GM20000 (cell line): ENCODE results near the gene ATP8B2.
"Not testable (repeated sequence)": the region's sequence is repeated elsewhere in the genome, so short reads cannot be mapped to it uniquely, and the experiment has no call there.

ENCODE experiments used
- DNase-seq: peaks from one replicate; pipeline ENCODE4 v3.0.0; 2012; ENCODE audit warnings: low spot score
- CTCF ChIP-seq: IDR thresholded peaks from 2 replicates; pipeline ENCODE4 v1.5.1; 2012; ENCODE audit warnings: mild to moderate bottlenecking, control low read depth; ENCODE audit errors: extremely low read depth, missing control alignments

ATP8B2 gene

GRCh38 chr1:154320882-154321608 is 4.3 kb upstream of the ATP8B2 start, which contains the start of gene AQP10:
AQP10 (plus strand) TSS chr1:154321093; CDS start chr1:154321156, 63 bp downstream.
- no peak for DNase-seq
- TF ChIP-seq CTCF: no peak

GRCh38 chr1:154321609-154321934 is 3.8 kb upstream of the ATP8B2 start:
- not testable (repeated sequence) for DNase-seq

GRCh38 chr1:154323493-154323892 is 1.8 kb upstream of the ATP8B2 start:
- no peak for DNase-seq

GRCh38 chr1:154324241-154324640 is 1.1 kb upstream of the ATP8B2 start:
- no peak for DNase-seq
- TF ChIP-seq CTCF: no peak

More at GRCh38 chr1:154323493-154323892, 1.8 kb upstream of the ATP8B2 start:
- no peak for TF ChIP-seq CTCF

- no peak for TF ChIP-seq CTCF
- peak; percentile 70 for DNase-seq
Measured at GRCh38 chr1:154325583-154326545, 539 bp downstream of the ATP8B2 start.

GRCh38 chr1:154326546-154327465 is 1.5 kb downstream of the ATP8B2 start:
- TF ChIP-seq CTCF: no peak

GRCh38 chr1:154327466-154328317 is 2.4 kb downstream of the ATP8B2 start:
- DNase-seq: peak; percentile 51
- TF ChIP-seq CTCF: no peak

More at GRCh38 chr1:154326546-154327465, 1.5 kb downstream of the ATP8B2 start:
- DNase-seq: no peak
